NCI-H510A treated with DMSO at 0.1 percent for 48 hours (cell line): ENCODE measurements around the gene RHBDL3.

Experiments
- DNase-seq: peaks from one replicate; lab custom pipeline; 2025; lab: John Stamatoyannopoulos, UW

The RHBDL3 gene

GRCh38 chr17:32266389-32267301 lies 1.0 kb downstream of the RHBDL3 start:
- no peak for DNase-seq

- DNase-seq, result no peak
Observed at GRCh38 chr17:32267690-32268205, 2.1 kb downstream of the RHBDL3 start.

- DNase-seq, result no peak
Observed at GRCh38 chr17:32268734-32269288, 3.2 kb downstream of the RHBDL3 start.

GRCh38 chr17:32269377-32269776 lies 3.7 kb downstream of the RHBDL3 start:
- no peak for DNase-seq

GRCh38 chr17:32271844-32272243 lies 6.2 kb downstream of the RHBDL3 start:
- no peak for DNase-seq

GRCh38 chr17:32274101-32274500 lies 8.5 kb downstream of the RHBDL3 start:
- no peak for DNase-seq

- DNase-seq, result no peak
Observed at GRCh38 chr17:32274643-32275042, 9.0 kb downstream of the RHBDL3 start.

GRCh38 chr17:32275060-32276042 lies 9.7 kb downstream of the RHBDL3 start:
- no peak for DNase-seq

GRCh38 chr17:32276171-32276601 lies 10.6 kb downstream of the RHBDL3 start:
- DNase-seq, result no peak

- DNase-seq, result no peak
Observed at GRCh38 chr17:32277284-32277683, 11.7 kb downstream of the RHBDL3 start.

GRCh38 chr17:32278815-32279214 lies 13.2 kb downstream of the RHBDL3 start:
- no peak for DNase-seq

GRCh38 chr17:32279891-32280716 lies 14.5 kb downstream of the RHBDL3 start:
- no peak for DNase-seq

- no peak for DNase-seq
Observed at GRCh38 chr17:32281011-32281451, 15.4 kb downstream of the RHBDL3 start.

- no peak for DNase-seq
Observed at GRCh38 chr17:32283745-32284201, 18.1 kb downstream of the RHBDL3 start.

GRCh38 chr17:32285306-32285705 lies 19.7 kb downstream of the RHBDL3 start:
- no peak for DNase-seq

GRCh38 chr17:32285746-32286517 lies 20.3 kb downstream of the RHBDL3 start:
- no peak for DNase-seq

GRCh38 chr17:32286518-32286900 lies 20.9 kb downstream of the RHBDL3 start:
- DNase-seq, result no peak

- no peak for DNase-seq
Observed at GRCh38 chr17:32287804-32288511, 22.3 kb downstream of the RHBDL3 start.

- DNase-seq, result no peak
Observed at GRCh38 chr17:32288615-32289014, 23.0 kb downstream of the RHBDL3 start.
